K562 (cell line): ENCODE data around the gene REXO2. TPM values are rescaled to one million over a fixed set of nuclear protein-coding genes. Genes with fewer than 3 reads are reported as not detected.

Experiments
- EP300 ChIP-seq: IDR thresholded peaks from 2 replicates; pipeline ENCODE4 v1.6.1; 2012; ENCODE audit warnings: low read length, improper control_type of control experiment
- FOXM1 ChIP-seq, 2 experiments: fragments of 450-650 bp in 1 of 2; sonication (generic) in 1 of 2; formaldehyde crosslinking in 1 of 2; IDR thresholded peaks; 2 replicates each; pipeline versions ENCODE4 v1.6.1 to v1.9.0; 2017 to 2022; ENCODE audit warnings: low read depth in 2 of 2, mild to moderate bottlenecking in 2 of 2, missing genetic modification reagents in 1 of 2, moderate library complexity in 1 of 2
- HNRNPUL1 ChIP-seq: fragments of 200-400 bp; formaldehyde crosslinking; IDR thresholded peaks from 2 replicates; pipeline ENCODE4 v1.6.1; 2017; ENCODE audit warnings: low read length
- ID3 ChIP-seq, 2 experiments: fragments of 250-450 bp in 1 of 2; fragments of 450-650 bp in 1 of 2; sonication (Bioruptor Pico) in 1 of 2; IDR thresholded peaks; 2 replicates each; pipeline versions ENCODE4 v1.6.1 to v1.8.0; 2016 to 2021; ENCODE audit warnings: mild to moderate bottlenecking in 2 of 2, moderate library complexity in 2 of 2, missing compliant biosample characterization in 1 of 2, missing genetic modification characterization in 1 of 2
- MEIS2 ChIP-seq: fragments of 450-650 bp; IDR thresholded peaks from 2 replicates; pipeline ENCODE4 v1.6.1; 2014; ENCODE audit warnings: mild to moderate bottlenecking; ENCODE audit not compliant: partially characterized antibody
- SLC30A9 ChIP-seq: fragments of 250-450 bp; sonication (Bioruptor Pico); IDR thresholded peaks from 2 replicates; pipeline ENCODE4 v1.8.0; 2022; ENCODE audit warnings: mild to moderate bottlenecking, moderate library complexity
- SMAD2 ChIP-seq: fragments of 150-350 bp; IDR thresholded peaks from 2 replicates; pipeline ENCODE4 v1.6.1; 2014; ENCODE audit warnings: low read depth, mild to moderate bottlenecking, low read length
- SMAD4 ChIP-seq: fragments of 250-450 bp; sonication (Bioruptor Pico); conservative IDR thresholded peaks from 2 replicates; pipeline ENCODE4 v1.8.0; 2021; ENCODE audit warnings: inconsistent platforms, mild to moderate bottlenecking, moderate library complexity
- SREBF1 ChIP-seq: fragments of 150-350 bp; IDR thresholded peaks from 2 replicates; pipeline ENCODE4 v1.6.1; 2014; ENCODE audit warnings: antibody characterized with exemption, low read depth, low read length, borderline replicate concordance
- SUPT5H ChIP-seq: fragments of 450-650 bp; IDR thresholded peaks from 2 replicates; pipeline ENCODE4 v1.6.1; 2016
- TAF1 ChIP-seq: IDR thresholded peaks from 2 replicates; pipeline ENCODE4 v1.6.1; 2011; ENCODE audit warnings: mild to moderate bottlenecking, low read length, moderate library complexity; ENCODE audit not compliant: insufficient read depth, control insufficient read depth, severe bottlenecking; ENCODE audit errors: extremely low read depth
- UBTF ChIP-seq, 2 experiments: IDR thresholded peaks; 2 replicates each; pipeline ENCODE4 v1.6.1; 2012; ENCODE audit warnings: improper control_type of control experiment in 2 of 2, low read depth in 2 of 2, low read length in 2 of 2, borderline replicate concordance in 1 of 2
- ZC3H11A ChIP-seq: IDR thresholded peaks from 2 replicates; pipeline ENCODE4 v1.6.1; 2012; ENCODE audit warnings: low read depth, low read length, improper control_type of control experiment
- ZNF23 ChIP-seq: fragments of 250-450 bp; sonication (Bioruptor Pico); IDR thresholded peaks from 2 replicates; pipeline ENCODE4 v1.4.0; 2020; ENCODE audit warnings: mild to moderate bottlenecking
- polyA plus RNA-seq, 8 experiments: library from polyadenylated mRNA; depleted of rRNA in 4 of 8; stranded (reverse) in 5 of 8; unstranded in 3 of 8; fragments of >200 nt; fragmentation: Nextera tagmentation in 2 of 8; fragmentation: Illumina TruSeq in 1 of 8; extraction: Ambion mirVana in 2 of 8; extraction: Trizol in 1 of 8; gene quantifications; 2 replicates each; pipeline versions ENCODE4 v1.2.1 to v1.2.3, GENCODE V29; 2011 to 2014; ENCODE audit warnings: inconsistent platforms in 1 of 8, missing spikeins in 1 of 8
- total RNA-seq, 7 experiments: library from RNA; depleted of rRNA in 6 of 7; stranded (reverse); fragments of >200 nt in 6 of 7; fragmentation: Illumina TruSeq in 2 of 7; extraction: Trizol in 2 of 7; gene quantifications; 2 replicates each; pipeline versions ENCODE4 v1.2.1 to v1.2.3, GENCODE V29; 2011 to 2021; ENCODE audit warnings: low replicate concordance in 1 of 7
- TF ChIP-seq, protein P1 (sequence below): fragments of 250-450 bp; sonication (Bioruptor Pico); IDR thresholded peaks from 2 replicates; pipeline ENCODE4 v1.5.0; 2021
- TF ChIP-seq, protein P2 (sequence below): fragments of 250-450 bp; sonication (Bioruptor Pico); IDR thresholded peaks from 2 replicates; pipeline ENCODE4 v1.5.0; 2021
- TF ChIP-seq, protein P3 (sequence below): fragments of 250-450 bp; sonication (Bioruptor Pico); IDR thresholded peaks from 2 replicates; pipeline ENCODE4 v1.6.1; 2021; ENCODE audit warnings: mild to moderate bottlenecking
- TF ChIP-seq, protein P4 (sequence below): fragments of 250-450 bp; sonication (Bioruptor Pico); IDR thresholded peaks from 2 replicates; pipeline ENCODE4 v1.4.0; 2020; ENCODE audit warnings: mild to moderate bottlenecking, moderate library complexity

REXO2 gene
- total and polyA plus RNA-seq, 9 of the 15 experiments (the other 6 are each of a cell fraction or from before 2014, with no cell fraction given): 143 to 370 (median 193) TPM

DNA sequence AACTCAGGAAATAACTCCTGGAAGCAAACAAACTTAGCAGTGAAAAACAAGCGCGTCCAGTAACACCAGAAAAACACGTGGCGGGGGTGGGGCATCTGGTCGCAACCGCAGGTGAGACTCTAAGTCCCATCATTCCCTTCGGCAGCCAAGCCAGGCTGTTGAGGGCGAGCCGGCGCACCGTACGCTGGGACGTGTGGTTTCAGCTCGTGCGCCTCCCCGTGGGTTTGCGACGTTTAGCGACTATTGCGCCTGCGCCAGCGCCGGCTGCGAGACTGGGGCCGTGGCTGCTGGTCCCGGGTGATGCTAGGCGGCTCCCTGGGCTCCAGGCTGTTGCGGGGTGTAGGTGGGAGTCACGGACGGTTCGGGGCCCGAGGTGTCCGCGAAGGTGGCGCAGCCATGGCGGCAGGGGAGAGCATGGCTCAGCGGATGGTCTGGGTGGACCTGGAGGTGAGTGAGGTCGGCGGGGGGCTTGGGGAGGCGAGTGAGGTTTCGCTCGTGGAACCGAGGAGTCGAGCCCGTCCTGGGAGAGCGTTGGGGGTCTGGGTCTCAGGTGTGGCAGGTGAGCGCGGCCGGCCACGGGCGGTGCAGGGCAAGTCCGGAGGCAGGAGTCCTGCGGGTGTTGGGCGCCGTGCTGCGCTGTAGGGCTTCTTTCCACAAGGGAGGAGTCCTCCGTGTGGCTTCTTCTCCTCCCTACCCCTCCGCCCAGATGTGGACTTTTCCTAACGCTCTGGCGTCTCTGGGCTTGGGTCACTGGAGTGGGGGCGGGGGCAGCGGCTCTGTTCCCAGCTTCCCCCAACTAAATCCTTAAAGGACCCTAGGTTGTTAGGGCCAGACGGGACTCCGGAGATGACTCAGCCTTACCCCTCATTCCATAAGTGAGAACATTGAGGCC lies at the start of gene REXO2 (continued):
- TF ChIP-seq, protein P1, sequence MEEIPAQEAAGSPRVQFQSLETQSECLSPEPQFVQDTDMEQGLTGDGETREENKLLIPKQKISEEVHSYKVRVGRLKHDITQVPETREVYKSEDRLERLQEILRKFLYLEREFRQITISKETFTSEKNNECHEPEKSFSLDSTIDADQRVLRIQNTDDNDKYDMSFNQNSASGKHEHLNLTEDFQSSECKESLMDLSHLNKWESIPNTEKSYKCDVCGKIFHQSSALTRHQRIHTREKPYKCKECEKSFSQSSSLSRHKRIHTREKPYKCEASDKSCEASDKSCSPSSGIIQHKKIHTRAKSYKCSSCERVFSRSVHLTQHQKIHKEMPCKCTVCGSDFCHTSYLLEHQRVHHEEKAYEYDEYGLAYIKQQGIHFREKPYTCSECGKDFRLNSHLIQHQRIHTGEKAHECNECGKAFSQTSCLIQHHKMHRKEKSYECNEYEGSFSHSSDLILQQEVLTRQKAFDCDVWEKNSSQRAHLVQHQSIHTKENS: no peak
- TF ChIP-seq SLC30A9 (CRISPR knock-in tag): no peak
- TF ChIP-seq, protein P2, sequence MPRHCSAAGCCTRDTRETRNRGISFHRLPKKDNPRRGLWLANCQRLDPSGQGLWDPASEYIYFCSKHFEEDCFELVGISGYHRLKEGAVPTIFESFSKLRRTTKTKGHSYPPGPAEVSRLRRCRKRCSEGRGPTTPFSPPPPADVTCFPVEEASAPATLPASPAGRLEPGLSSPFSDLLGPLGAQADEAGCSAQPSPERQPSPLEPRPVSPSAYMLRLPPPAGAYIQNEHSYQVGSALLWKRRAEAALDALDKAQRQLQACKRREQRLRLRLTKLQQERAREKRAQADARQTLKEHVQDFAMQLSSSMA (CRISPR knock-in tag): no peak
- peak; percentile 37 for TF ChIP-seq EP300
- TF ChIP-seq ZC3H11A: no peak
- no peak for TF ChIP-seq ZNF23 (CRISPR knock-in tag)
- 0 out of 2 replicates have a peak, but pooled peaks have one; percentile 62 for TF ChIP-seq SREBF1
- TF ChIP-seq UBTF (IDR thresholded peaks at IDR 0.05; ENCODE audit: borderline replicate concordance in 1 of 2, low read depth in 2 of 2, low read length in 2 of 2): 0 out of 4 replicates have a peak, but pooled peaks of 1 of the 2 experiments have one; percentile 35
- no peak for TF ChIP-seq SMAD2
- no peak for TF ChIP-seq HNRNPUL1
- peak; percentile 3; the same call in 1 of the 2 replicates for TF ChIP-seq SMAD4
- TF ChIP-seq, protein P3, sequence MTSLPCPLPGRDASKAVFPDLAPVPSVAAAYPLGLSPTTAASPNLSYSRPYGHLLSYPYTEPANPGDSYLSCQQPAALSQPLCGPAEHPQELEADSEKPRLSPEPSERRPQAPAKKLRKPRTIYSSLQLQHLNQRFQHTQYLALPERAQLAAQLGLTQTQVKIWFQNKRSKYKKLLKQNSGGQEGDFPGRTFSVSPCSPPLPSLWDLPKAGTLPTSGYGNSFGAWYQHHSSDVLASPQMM: no peak
- peak; percentile 63 for TF ChIP-seq MEIS2
- no peak for TF ChIP-seq ID3 (CRISPR knock-in tag; IDR thresholded peaks at IDR 0.05)
- 0 out of 2 replicates have a peak, but pooled peaks have one; percentile 20 for TF ChIP-seq ID3 (tag; IDR thresholded peaks at IDR 0.05)
- TF ChIP-seq, protein P4, sequence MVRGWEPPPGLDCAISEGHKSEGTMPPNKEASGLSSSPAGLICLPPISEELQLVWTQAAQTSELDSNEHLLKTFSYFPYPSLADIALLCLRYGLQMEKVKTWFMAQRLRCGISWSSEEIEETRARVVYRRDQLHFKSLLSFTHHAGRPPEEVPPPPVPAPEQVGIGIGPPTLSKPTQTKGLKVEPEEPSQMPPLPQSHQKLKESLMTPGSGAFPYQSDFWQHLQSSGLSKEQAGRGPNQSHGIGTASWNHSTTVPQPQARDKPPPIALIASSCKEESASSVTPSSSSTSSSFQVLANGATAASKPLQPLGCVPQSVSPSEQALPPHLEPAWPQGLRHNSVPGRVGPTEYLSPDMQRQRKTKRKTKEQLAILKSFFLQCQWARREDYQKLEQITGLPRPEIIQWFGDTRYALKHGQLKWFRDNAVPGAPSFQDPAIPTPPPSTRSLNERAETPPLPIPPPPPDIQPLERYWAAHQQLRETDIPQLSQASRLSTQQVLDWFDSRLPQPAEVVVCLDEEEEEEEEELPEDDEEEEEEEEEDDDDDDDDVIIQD (CRISPR knock-in tag): no peak
- no peak for TF ChIP-seq TAF1
- peak; percentile 87 for TF ChIP-seq SUPT5H
- no peak for TF ChIP-seq FOXM1 (IDR thresholded peaks at IDR 0.05; ENCODE audit: low read depth)
- peak; percentile 35; the same call in 1 of the 2 replicates for TF ChIP-seq FOXM1 (CRISPR knock-in tag; IDR thresholded peaks at IDR 0.05; ENCODE audit: low read depth)
